ENCODE measurements around the gene SERPINB2.

SERPINB2 gene

GRCh38 chr18:63871836-63872235, 15.7 kb upstream of the SERPINB2 start:
- TF ChIP-seq CREB1 (IDR thresholded peaks at IDR 0.05; ENCODE audit: low read depth) = no peak

- no peak for TF ChIP-seq TAF1 (IDR thresholded peaks at IDR 0.05; ENCODE audit: low read depth)
- no peak for TF ChIP-seq NFIC (IDR thresholded peaks at IDR 0.05)
- TF ChIP-seq TEAD4 (IDR thresholded peaks at IDR 0.05) = no peak
- no peak for TF ChIP-seq RAD21 (IDR thresholded peaks at IDR 0.05; ENCODE audit: low read depth)
- no peak for TF ChIP-seq REST (IDR thresholded peaks at IDR 0.05; ENCODE audit: low read depth)
Measured at GRCh38 chr18:63872586-63872985, 14.9 kb upstream of the SERPINB2 start.

GRCh38 chr18:63878343-63878742, 9.2 kb upstream of the SERPINB2 start:
- no peak for TF ChIP-seq EP300 (IDR thresholded peaks at IDR 0.05; ENCODE audit: borderline replicate concordance)
- no peak for TF ChIP-seq ZBTB7A (IDR thresholded peaks at IDR 0.05; ENCODE audit: low read depth)
- no peak for TF ChIP-seq NFIC (IDR thresholded peaks at IDR 0.05)
- TF ChIP-seq CEBPB (IDR thresholded peaks at IDR 0.05) = 0 out of 2 replicates have a peak, but pooled peaks have one; percentile 28
- TF ChIP-seq EGR1 (IDR thresholded peaks at IDR 0.05) = no peak

GRCh38 chr18:63878925-63879324, 8.6 kb upstream of the SERPINB2 start:
- no peak for TF ChIP-seq USF1 (IDR thresholded peaks at IDR 0.05)
- TF ChIP-seq NFIC (IDR thresholded peaks at IDR 0.05) = no peak
- no peak for TF ChIP-seq EP300 (IDR thresholded peaks at IDR 0.05; ENCODE audit: borderline replicate concordance)
- TF ChIP-seq MAX (IDR thresholded peaks at IDR 0.05) = no peak
- no peak for TF ChIP-seq EGR1 (IDR thresholded peaks at IDR 0.05)
- no peak for TF ChIP-seq TEAD4 (IDR thresholded peaks at IDR 0.05)
- no peak for TF ChIP-seq ZBTB7A (IDR thresholded peaks at IDR 0.05; ENCODE audit: low read depth)
- no peak for TF ChIP-seq RAD21 (IDR thresholded peaks at IDR 0.05; ENCODE audit: low read depth)
- TF ChIP-seq TAF1 (IDR thresholded peaks at IDR 0.05; ENCODE audit: low read depth) = no peak
- TF ChIP-seq CEBPB (IDR thresholded peaks at IDR 0.05) = no peak
- TF ChIP-seq YY1 (IDR thresholded peaks at IDR 0.05; ENCODE audit: low read depth) = no peak
- no peak for TF ChIP-seq TCF12 (IDR thresholded peaks at IDR 0.05; ENCODE audit: low read depth)
- no peak for TF ChIP-seq FOXM1 (IDR thresholded peaks at IDR 0.05; ENCODE audit: borderline replicate concordance, low read depth)
- no peak for TF ChIP-seq REST (IDR thresholded peaks at IDR 0.05; ENCODE audit: low read depth)

GRCh38 chr18:63879709-63880108, 7.8 kb upstream of the SERPINB2 start:
- TF ChIP-seq CREB1 (IDR thresholded peaks at IDR 0.05; ENCODE audit: low read depth) = no peak
- no peak for TF ChIP-seq MAX (IDR thresholded peaks at IDR 0.05)
- no peak for TF ChIP-seq ZBTB7A (IDR thresholded peaks at IDR 0.05; ENCODE audit: low read depth)
- TF ChIP-seq REST (IDR thresholded peaks at IDR 0.05; ENCODE audit: low read depth) = no peak
- no peak for TF ChIP-seq EP300 (IDR thresholded peaks at IDR 0.05; ENCODE audit: borderline replicate concordance)
- TF ChIP-seq TCF12 (IDR thresholded peaks at IDR 0.05; ENCODE audit: low read depth) = no peak
- no peak for TF ChIP-seq FOXM1 (IDR thresholded peaks at IDR 0.05; ENCODE audit: borderline replicate concordance, low read depth)
- TF ChIP-seq CEBPB (IDR thresholded peaks at IDR 0.05) = no peak
- no peak for TF ChIP-seq TAF1 (IDR thresholded peaks at IDR 0.05; ENCODE audit: low read depth)
- no peak for TF ChIP-seq RAD21 (IDR thresholded peaks at IDR 0.05; ENCODE audit: low read depth)
- no peak for TF ChIP-seq EGR1 (IDR thresholded peaks at IDR 0.05)
- no peak for TF ChIP-seq YY1 (IDR thresholded peaks at IDR 0.05; ENCODE audit: low read depth)
- TF ChIP-seq NFIC (IDR thresholded peaks at IDR 0.05) = no peak
- TF ChIP-seq TEAD4 (IDR thresholded peaks at IDR 0.05) = no peak
- no peak for TF ChIP-seq USF1 (IDR thresholded peaks at IDR 0.05)
